ENCODE measurements around the gene TMEM131L. TPM values are rescaled to one million over a fixed set of nuclear protein-coding genes. Genes with fewer than 3 reads are reported as not detected.
A peak's percentile ranks its signal among the peaks of the same experiment; 100 is the strongest.

The TMEM131L gene
- total RNA-seq, 1 donor from 2014 or later, result 7.9 TPM

DNA sequence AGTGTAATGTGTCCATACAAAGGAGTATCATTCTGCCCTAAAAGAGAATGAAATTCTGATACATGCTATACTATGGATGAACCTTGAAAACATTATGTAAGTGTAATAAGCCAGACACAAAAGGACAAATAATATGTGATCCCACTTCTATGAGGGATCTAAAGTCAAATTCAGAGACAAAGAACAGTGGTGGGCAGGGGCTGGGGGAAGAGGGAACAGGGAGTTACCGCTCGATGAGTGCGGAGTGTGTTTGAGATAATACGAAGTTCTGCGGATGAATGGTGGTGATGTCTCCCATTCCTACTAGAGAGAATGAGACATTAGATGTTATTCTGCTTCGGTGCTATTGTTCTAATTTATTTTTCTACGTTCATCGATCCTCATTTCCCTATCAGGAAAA is 171.9 kb downstream of the TMEM131L start:
- FAIRE-seq (no peak), DNase-seq (ENCODE audit: low read depth) (no peak)
- Histone ChIP-seq H3K36me3 (ENCODE audit: control insufficient read depth, insufficient read depth, low read length) (peaks cover 2% of the 10 kb centered on the region), H3K4me3 (ENCODE audit: low read depth, low read length) (no peak overlapping the region), H3K27me3 (ENCODE audit: control insufficient read depth, insufficient read depth, low read length) (no peaks in the 10 kb centered on the region)
- TF ChIP-seq, protein P1, sequence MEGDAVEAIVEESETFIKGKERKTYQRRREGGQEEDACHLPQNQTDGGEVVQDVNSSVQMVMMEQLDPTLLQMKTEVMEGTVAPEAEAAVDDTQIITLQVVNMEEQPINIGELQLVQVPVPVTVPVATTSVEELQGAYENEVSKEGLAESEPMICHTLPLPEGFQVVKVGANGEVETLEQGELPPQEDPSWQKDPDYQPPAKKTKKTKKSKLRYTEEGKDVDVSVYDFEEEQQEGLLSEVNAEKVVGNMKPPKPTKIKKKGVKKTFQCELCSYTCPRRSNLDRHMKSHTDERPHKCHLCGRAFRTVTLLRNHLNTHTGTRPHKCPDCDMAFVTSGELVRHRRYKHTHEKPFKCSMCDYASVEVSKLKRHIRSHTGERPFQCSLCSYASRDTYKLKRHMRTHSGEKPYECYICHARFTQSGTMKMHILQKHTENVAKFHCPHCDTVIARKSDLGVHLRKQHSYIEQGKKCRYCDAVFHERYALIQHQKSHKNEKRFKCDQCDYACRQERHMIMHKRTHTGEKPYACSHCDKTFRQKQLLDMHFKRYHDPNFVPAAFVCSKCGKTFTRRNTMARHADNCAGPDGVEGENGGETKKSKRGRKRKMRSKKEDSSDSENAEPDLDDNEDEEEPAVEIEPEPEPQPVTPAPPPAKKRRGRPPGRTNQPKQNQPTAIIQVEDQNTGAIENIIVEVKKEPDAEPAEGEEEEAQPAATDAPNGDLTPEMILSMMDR (IDR thresholded peaks at IDR 0.05; ENCODE audit: insufficient read depth, low read length, severe bottlenecking), result no peak

DNA sequence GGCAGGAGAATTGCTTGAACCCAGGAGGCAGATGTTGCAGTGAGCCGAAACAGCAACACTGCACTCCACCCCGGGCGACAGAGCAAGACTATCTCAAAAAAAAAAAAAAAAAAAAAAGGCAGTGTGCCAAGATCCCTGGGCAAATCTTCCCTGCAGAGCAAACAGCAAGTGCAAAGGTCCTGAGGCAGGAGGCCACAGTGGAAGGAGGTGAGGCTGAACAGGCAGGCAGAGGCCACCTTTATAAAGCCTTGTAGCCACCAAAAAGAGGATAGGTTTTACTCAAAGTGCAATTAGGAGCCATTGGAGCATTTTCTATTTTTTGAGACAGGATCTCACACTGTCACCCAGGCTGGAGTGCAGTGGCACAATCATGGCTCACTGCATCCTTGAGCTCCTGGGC is 172.8 kb downstream of the TMEM131L start:
- TF ChIP-seq, protein P1 (IDR thresholded peaks at IDR 0.05; ENCODE audit: insufficient read depth, low read length, severe bottlenecking), result no peak
- DNase-seq (ENCODE audit: low read depth) (no peak), FAIRE-seq (no peak)
- peaks cover 2% of the 10 kb centered on the region for H3K36me3 ChIP-seq (ENCODE audit: control insufficient read depth, insufficient read depth, low read length)
- H3K4me3 ChIP-seq (ENCODE audit: low read depth, low read length), result no peak overlapping the region
- H3K27me3 ChIP-seq (ENCODE audit: control insufficient read depth, insufficient read depth, low read length), result no peaks in the 10 kb centered on the region

DNA sequence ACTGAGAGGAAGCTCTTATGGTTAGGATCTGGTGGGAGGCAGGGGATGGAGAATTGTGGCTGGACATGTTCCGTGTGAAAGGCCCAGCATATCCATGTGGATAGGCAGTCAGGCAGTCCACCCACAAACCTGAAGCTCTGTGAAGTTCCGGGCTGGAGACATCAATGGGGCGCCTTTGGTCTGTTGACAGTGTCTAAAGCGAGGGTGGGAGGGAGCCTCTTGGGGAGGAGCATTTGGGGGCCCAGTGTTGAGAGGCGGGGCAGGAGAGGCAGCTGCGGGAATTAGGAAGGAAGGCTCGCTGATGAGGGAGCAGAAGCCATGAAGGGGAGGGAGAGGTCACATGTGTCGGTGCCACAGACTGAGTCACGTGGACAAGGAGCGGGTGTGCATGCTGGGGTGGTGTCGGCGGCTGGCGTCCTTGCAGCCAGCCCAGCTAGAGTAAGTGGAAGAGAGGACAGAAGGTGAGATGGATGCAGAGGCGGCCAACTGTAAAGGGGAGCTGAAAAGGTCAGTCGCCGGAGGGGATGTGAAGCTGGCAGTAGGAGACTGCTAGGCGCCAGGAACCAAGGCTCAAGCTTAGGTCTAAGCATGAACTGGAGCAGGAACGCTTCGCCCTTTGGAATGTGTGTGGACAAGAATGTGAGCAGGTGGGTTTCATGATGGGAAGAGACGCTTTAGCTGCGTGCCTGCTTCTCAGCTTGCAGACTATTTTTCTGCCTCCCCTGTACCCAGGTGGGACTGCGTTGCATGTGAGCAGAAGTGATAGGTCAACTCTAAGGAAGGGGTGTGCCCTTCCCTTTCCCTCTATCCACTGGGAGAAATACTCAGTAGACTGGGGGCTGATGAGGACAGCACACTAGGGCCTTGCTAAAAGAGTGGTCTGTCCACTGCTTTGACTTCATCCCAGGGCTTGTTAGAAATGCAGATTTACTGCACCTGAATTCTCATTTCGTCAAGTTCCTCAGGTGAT is 174.0 kb downstream of the TMEM131L start:
- DNase-seq (ENCODE audit: low read depth), result no peak
- Histone ChIP-seq H3K4me3 (ENCODE audit: low read depth, low read length) (no peak overlapping the region), H3K27me3 (ENCODE audit: control insufficient read depth, insufficient read depth, low read length) (no peaks in the 10 kb centered on the region), H3K36me3 (ENCODE audit: control insufficient read depth, insufficient read depth, low read length) (peaks cover 2% of the 10 kb centered on the region)
- FAIRE-seq, result no peak
- TF ChIP-seq, protein P1 (IDR thresholded peaks at IDR 0.05; ENCODE audit: insufficient read depth, low read length, severe bottlenecking), result no peak

GRCh38 chr4:153641532-153641931 is 175.4 kb downstream of the TMEM131L start:
- no peaks in the 10 kb centered on the region for H3K27me3 ChIP-seq (ENCODE audit: control insufficient read depth, insufficient read depth, low read length)
- DNase-seq (ENCODE audit: low read depth) (peak; percentile 51), FAIRE-seq (no peak)
- no peak overlapping the region for H3K4me3 ChIP-seq (ENCODE audit: low read depth, low read length)
- no peaks in the 10 kb centered on the region for H3K36me3 ChIP-seq (ENCODE audit: control insufficient read depth, insufficient read depth, low read length)
- TF ChIP-seq, protein P1 (IDR thresholded peaks at IDR 0.05; ENCODE audit: insufficient read depth, low read length, severe bottlenecking), result no peak

DNA sequence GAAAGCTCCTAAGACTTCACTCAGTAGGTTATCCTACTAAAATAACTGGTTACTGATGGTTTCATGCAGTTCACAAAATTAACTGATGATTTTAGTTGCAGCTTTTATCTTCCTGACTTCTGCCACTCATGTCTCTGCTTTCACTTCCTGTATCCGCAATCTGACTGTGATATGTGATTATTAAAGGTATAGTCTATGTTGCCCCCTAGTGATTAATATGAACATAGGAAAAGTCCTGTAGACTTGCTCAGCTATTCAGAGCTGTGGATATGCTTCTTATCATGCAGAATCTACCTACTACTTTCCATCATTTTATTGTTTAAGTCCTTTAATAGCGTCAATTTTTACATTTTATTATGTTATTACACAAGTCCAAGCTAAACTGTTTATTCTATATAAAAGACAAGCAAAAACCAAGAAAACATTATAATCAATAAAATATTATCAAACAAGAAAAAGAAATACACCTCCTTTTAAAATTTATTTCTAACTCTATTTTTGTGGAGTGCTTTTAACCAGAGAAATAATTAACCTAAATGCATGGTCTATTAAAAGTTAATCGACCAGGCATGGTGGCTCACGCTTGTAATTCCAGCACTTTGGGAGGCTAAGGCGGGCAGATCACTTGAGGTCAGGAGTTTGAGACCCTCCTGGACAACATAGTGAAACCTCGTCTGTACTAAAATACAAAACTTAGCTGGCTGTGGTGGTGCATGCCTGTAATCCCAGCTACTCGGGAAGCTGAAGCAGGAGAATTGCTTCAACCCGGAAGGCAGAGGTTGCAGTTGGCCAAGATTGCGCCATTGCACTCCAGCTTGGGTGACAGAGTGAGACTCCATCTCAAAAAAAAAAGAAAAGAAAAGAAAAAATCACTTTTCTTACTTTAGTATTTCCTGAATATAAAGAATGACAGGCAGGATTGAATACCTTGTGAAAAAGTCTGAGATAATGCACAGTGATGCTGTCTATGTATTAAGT is 177.5 kb downstream of the TMEM131L start:
- FAIRE-seq, result no peak

More for the DNA sequence above, 177.5 kb downstream of the TMEM131L start:
- TF ChIP-seq, protein P1 (IDR thresholded peaks at IDR 0.05; ENCODE audit: insufficient read depth, low read length, severe bottlenecking), result peak; percentile 42
- DNase-seq (ENCODE audit: low read depth), result peak; percentile 71
- no peaks in the 10 kb centered on the region for H3K27me3 ChIP-seq (ENCODE audit: control insufficient read depth, insufficient read depth, low read length)
- no peak overlapping the region for H3K4me3 ChIP-seq (ENCODE audit: low read depth, low read length)
- H3K36me3 ChIP-seq (ENCODE audit: control insufficient read depth, insufficient read depth, low read length), result no peaks in the 10 kb centered on the region

All from bronchial epithelial cell (primary cell).